C4-2B (cell line): ENCODE data around the gene ALDH2.
"Not testable (repeated sequence)": the region's sequence is repeated elsewhere in the genome, so short reads cannot be mapped to it uniquely, and the experiment has no call there.

Source experiments
- CTCF ChIP-seq: fragments of 450-650 bp; conservative IDR thresholded peaks from 2 replicates; pipeline ENCODE4 v1.5.1; 2017; ENCODE audit warnings: mild to moderate bottlenecking
- ZFX ChIP-seq: fragments of 450-650 bp; IDR thresholded peaks from 2 replicates; pipeline ENCODE4 v1.6.1; 2017

- not testable (repeated sequence) for TF ChIP-seq CTCF, ZFX
These were observed 50.2 kb downstream of the ALDH2 start for GRCh38 chr12:111816898-111817297.
